Fibroblast of skin of back (primary cell): ENCODE data around the gene EEF2.
"Not testable (repeated sequence)": the region's sequence is repeated elsewhere in the genome, so short reads cannot be mapped to it uniquely, and the experiment has no call there.

Experiments
- DNase-seq: peaks from one replicate; pipeline ENCODE4 v3.0.0-alpha.2; 2013

The EEF2 gene

GRCh38 chr19:3944018-3944721, 41.1 kb downstream of the EEF2 start:
- DNase-seq, result no peak

- no peak for DNase-seq
These were observed 42.4 kb downstream of the EEF2 start for GRCh38 chr19:3942790-3943409.

GRCh38 chr19:3938300-3938950, 46.8 kb downstream of the EEF2 start:
- not testable (repeated sequence) for DNase-seq

- DNase-seq, result no peak
These were observed 48.5 kb downstream of the EEF2 start for GRCh38 chr19:3936506-3937442.

GRCh38 chr19:3932931-3933810, 52.1 kb downstream of the EEF2 start, which contains the start of gene NMRK2:
Gene NMRK2, plus strand, starts transcription at chr19:3933069. Its CDS starts 603 bp downstream, at chr19:3933672.
- no peak for DNase-seq

GRCh38 chr19:3931041-3931440, 54.2 kb downstream of the EEF2 start:
- DNase-seq, result no peak
